MM.1S (cell line): ENCODE measurements around the gene KCNK17.

ENCODE experiments used
- CTCF ChIP-seq: fragments of 300-600 bp; sonication (generic); IDR thresholded peaks from 2 replicates; pipeline ENCODE4 v1.5.1; 2016; ENCODE audit warnings: antibody characterized with exemption, low read length, mixed read lengths
- EZH2 ChIP-seq: fragments of 300-600 bp; sonication (generic); optimal IDR thresholded peaks from 2 replicates; pipeline ENCODE3; 2017; ENCODE audit warnings: low read depth, mild to moderate bottlenecking, antibody characterized with exemption, low read length, mixed read lengths
- EZH2phosphoT487 ChIP-seq: fragments of 300-600 bp; sonication (generic); IDR thresholded peaks from 2 replicates; pipeline ENCODE4 v1.6.1; 2018; ENCODE audit warnings: antibody characterized with exemption, low read length

- TF ChIP-seq CTCF (no peak), EZH2phosphoT487 (no peak), EZH2 (no peak)
Measured at GRCh38 chr6:39362487-39362865, 48.3 kb upstream of the KCNK17 start.
